HG03103 (cell line): ENCODE measurements around the gene GAK.

ENCODE experiments used
- ATAC-seq: cut with Tn5 transposase; IDR thresholded peaks from one replicate; pipeline ENCODE4 v1.9.1; 2021; ENCODE audit warnings: low read depth; ENCODE audit not compliant: unreplicated experiment

Gene GAK

DNA sequence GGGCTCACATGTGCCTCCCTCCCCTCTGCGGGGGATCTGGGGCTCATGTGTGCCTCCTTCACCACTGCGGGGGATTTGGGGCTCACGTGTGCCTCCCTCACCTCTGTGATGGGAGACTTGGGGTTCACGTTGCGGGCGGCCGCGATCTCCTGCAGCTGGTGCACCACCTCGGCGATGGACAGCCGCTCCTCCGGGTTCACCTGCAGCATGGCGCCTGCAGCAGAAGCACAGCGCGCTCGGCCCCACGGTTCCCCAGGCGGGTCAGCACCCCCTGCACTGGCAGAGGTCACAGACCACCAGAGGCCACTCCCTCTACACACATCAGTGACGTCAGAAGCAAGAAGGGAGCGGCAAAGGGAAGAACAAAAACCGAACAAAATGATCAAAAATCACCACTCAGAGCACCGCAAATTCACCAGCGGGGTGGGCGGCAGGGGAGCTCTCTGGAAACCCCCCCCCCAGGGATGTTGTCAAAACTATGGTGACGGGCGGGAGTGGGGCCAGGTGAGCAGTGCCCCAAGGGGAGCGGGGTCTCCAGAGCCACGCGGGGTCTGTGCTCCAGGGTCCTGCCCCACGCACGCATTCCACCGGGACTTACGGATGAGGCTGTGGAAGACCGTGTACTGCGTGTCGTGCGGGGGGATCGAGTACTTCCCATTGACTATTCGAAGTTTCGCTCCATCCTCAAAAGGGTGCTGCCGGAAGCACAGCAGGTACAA is 38.7 kb downstream of the GAK start:
- no peak for ATAC-seq

GRCh38 chr4:892780-893179 is 39.3 kb downstream of the GAK start:
- ATAC-seq = no peak

DNA sequence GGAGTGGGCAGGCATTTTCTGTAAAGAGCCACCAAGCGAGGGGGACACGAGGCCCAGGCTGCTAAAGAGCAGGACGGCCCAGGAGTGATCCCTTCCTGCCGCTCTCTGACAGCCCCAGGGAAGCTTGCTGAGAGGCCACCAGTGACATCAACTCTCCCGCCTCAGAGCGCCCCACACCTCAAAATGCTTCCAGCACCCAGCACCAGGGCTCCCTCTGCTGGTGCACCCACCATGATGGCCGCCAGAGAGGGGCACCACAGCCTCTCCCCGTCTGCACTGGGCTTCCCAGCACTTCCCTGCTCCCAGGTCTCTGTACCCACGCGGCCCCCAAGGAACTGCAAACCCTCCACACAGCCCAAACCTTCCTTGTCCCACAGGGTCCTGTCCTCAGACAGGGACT is 40.4 kb downstream of the GAK start:
- ATAC-seq = no peak

DNA sequence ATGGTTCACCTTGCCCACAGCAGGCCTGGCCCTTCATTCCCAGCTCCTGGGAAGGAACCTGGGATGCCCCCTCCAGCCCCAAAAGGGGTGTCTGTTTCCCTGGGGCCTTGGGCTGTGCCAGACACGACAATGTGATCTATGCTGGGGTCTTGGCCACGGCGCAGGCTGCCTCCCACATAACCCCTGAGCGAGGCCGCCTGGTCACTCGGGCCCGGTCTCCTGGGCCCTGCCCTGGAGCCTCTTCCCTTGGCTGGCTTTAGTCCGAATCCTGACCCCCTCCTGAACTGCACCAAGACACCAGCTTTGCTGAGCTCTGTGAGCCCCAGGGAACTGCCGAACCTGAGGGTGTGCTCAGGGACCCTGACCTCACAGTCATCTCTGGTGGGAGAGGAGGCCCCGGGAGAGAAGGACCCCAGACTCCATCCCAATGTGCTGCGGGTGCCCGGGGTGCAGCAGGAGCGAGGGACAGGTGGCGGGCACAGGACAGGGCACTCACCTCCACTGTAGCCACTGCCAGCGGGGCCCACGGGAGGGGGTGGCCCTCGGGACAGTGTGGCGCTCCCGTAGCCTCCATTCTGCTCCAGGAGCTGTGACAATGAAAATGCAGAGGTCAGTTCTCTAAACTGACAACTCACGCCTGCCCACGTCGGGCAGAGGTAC is 42.0 kb downstream of the GAK start:
- no peak for ATAC-seq

- ATAC-seq = no peak
These were observed 42.6 kb downstream of the GAK start for GRCh38 chr4:889516-889915.

DNA sequence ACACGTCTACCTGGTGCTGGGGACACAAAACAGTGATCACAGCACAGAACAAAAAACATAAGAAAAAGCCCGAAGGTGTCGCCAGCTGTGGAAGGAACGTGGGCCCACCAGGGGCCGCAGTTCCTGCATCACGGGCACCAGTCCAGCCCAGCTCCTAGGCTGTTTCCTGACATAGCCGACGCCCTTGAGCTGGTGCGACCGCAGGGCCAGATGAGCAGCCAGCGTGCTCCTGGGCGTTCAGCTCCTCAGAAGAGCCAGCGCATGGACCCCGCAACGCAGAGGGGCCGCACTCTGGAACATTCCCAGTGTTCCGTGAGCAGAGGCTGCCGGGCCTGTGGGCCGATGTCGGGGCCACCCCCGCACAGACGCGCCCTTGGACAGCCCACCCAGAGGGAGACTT is 44.1 kb downstream of the GAK start:
- no peak for ATAC-seq

- ATAC-seq = no peak
These were observed 44.9 kb downstream of the GAK start for GRCh38 chr4:887034-887763.

GRCh38 chr4:886244-886643 is 45.9 kb downstream of the GAK start:
- no peak for ATAC-seq

DNA sequence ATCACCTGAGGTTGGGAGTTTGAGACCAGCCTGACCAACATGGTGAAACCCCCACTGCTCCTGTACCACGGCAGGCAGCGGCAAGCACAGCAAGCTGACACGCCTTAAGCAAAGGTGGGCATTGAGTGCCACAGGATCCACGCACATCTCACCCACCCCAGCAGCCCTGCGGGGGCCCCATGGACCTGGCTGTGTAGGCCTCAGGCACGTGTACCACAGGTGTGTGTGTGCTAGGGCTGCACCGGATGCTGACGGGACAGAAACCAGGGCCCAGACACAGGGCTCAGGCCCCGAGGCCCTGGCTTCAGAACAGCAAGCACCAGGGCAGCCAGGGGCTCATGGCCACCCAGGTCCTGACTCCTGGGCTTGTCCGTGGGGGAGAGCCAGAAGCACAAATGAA is 46.8 kb downstream of the GAK start:
- no peak for ATAC-seq

DNA sequence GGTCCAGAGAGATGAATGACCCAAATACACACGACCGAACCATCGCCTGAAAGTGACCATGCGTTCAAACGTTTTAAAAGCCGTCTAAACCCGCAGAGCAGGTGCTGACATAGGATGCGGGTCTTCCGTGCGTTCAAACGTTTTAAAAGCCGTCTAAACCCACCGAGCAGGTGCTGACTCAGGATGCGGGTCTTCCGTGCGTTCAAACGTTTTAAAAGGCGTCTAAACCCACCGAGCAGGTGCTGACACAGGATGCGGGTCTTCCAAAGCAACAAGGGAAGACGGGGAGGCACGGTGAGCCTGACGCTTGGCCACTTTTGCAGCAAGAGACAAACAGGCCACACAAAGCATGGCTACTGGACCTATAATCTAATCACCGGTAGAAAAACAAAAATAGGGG is 47.2 kb downstream of the GAK start:
- ATAC-seq = no peak

- ATAC-seq = no peak
These were observed 47.9 kb downstream of the GAK start for GRCh38 chr4:884259-884658.

DNA sequence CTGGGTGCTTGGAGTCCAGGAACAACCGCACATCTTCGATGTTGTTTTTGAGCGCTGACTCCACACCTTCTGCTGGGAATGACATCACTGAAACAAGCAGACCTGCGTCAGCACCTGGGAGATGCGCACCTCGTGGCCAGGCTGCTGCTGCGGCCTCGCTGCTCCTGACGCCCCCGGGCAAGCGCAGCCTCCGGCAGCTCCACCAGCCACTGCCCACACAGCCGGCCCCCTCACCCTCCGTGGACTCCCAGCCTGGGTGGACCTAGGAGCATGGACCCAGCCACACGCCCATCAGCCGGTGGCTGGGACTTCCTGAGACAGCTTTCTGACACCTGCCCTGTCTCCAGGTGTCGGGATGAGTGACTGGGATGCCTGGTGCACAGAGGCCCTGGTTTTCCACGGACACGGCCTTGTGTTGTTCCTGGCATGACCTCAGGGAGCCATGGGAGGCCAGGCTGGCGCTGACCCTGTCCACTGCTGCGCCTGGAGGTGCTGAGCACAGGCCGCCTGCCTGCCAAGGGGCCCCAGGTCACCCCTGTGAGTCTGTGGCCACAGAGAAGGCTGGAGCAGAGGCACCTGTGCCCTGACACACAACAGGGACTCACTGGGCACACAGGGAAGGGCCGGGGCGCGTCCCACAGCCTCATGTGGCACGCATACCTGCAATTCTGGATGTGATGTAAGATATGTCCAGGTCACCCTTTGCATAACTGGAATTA is 48.6 kb downstream of the GAK start:
- no peak for ATAC-seq

GRCh38 chr4:882646-883045 is 49.5 kb downstream of the GAK start:
- ATAC-seq = no peak

DNA sequence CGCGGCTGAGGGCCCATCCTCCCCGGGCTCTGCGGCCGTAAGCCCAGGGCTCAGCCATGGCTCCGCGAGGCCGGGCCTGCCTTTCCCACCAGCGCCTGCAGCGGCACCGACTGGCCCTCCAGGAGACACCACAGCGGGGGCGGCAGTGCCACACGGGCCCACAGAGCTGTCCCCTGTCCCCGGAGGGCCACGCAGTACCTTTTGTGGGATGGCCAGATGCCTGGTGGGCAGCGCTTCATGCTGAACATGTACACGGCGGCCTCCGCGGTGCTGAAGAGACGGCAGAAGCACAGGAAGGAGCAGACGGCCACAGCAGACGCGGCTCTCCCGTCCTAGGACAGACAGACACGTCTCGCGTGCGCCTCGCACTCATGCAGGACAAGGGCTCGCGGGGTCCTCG is 50.4 kb downstream of the GAK start:
- no peak for ATAC-seq

- ATAC-seq = no peak
These were observed 51.3 kb downstream of the GAK start for GRCh38 chr4:880684-881405.

DNA sequence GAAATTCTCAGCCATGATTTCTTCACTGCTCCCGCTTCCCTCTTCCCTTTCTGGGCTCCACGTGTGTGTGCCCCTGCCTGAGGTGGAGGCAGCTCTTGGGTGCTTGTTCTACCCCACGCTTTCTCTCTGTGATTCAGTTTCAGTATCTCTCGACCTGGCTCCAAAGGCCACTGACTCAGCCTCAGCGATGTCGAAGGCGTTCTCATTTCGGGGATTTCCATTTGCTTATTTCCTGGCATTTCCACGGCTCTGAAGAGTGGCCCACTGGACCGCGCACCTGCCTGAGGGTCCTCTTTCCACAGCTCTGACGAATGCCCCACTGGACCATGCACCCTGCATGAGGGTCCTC is 52.4 kb downstream of the GAK start:
- no peak for ATAC-seq

DNA sequence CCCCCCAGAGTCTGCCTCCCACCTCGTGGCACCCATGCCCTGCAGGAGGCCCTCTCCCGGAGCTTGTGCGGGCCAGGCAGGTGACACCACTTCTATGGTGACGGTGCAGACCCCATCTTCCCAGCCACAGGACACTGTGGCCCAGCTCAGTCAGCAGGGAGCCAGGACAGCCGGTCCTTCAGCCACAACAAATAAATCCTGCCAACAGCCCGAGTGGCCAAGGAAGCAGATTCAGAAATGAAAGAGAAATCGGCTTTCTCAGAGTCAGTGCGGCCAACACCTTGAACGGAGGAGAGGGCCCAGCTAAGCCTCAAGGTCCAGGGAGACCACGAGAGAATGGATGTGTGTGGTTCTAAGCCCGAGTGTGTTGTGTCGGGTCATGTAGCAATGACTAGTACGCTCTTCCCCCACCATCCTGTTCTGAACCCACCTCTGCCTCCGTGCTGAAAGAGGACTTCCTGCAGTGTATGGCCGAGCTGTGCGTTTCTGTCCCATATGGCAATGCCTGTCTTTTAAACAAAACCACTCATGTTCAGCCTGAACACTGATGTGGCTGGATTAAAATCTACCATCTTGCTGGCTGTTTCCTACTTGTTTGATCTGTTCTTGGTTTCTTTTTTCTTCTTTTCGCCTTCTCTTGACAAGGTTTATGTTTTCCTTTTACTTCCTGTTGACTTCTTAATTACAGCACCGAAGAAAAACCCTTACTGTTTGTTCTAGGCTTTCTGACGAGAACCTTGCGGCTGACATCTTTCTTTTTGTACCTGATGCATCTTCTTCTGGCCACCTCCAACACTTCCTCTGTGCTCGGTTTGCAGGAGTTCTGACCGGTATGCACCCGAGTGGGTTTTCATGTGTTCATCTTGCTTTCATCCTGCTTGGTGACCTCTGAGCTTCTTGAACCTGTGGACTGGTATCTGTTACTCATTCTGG is 53.1 kb downstream of the GAK start:
- no peak for ATAC-seq

DNA sequence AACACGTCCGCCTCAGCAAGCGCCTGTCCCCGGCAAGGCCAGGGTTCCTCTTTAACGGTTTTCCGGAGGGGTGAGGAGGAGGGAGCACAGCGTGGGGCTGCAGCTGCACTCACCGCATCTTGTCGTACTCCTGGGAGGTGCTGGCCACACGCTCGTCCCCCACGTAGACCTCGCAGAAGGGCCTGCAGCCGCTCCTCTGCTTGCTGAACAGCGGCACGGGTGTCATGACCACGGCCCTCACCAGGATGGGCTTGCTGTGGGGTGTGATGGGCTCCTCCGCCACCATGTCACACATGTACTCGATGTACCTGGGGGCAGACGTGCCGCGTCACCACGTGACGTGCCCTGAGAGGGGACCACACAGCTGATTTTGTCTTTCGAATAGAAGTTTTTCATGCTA is 54.6 kb downstream of the GAK start:
- ATAC-seq = no peak

GRCh38 chr4:876780-877179 is 55.3 kb downstream of the GAK start:
- ATAC-seq = no peak
